Right ventricle myocardium superior (tissue), 1 donor: ENCODE results near the gene DAAM1. TPM values are rescaled to one million over a fixed set of nuclear protein-coding genes. Genes with fewer than 3 reads are reported as not detected.

Experiments
- ATAC-seq: fragments of 200-7000 bp; cut with Tn5 transposase; one replicate; pipeline ENCODE4 v1.9.1; 2020; ENCODE audit warnings: mild to moderate bottlenecking; ENCODE audit not compliant: poor library complexity
- DNase-seq: peaks from one replicate; pipeline ENCODE4 v3.0.0-alpha.2; 2020
- intact Hi-C: fragments of 100-400 bp; cut with DNase I; formaldehyde crosslinking; loops from one replicate; pipeline ENCODE4 v1.11.2; 2022
- total RNA-seq: library from RNA; stranded (reverse); fragmentation: NEBNext Ultra II Directional; extraction: Animal tissue kit (Norgen Biotek cat#: 25700); gene quantifications from one replicate; pipeline ENCODE4 v1.2.1, GENCODE V29; 2021
- donor health status: DM: no; HTN: yes; CAD: no; lungs with severe emphysema.

The DAAM1 gene
- total RNA-seq, 1 donor from 2014 or later: 104 TPM

GRCh38 chr14:59341858-59342477, 153.5 kb downstream of the DAAM1 start:
- ATAC-seq (no peak), DNase-seq (no peak)
- intact Hi-C loops: no loop called here

GRCh38 chr14:59342516-59343484, 154.3 kb downstream of the DAAM1 start:
- DNase-seq: peak; percentile 70

GRCh38 chr14:59343585-59343984, 155.1 kb downstream of the DAAM1 start:
- no peak for DNase-seq
- intact Hi-C loops: no loop called here
- peak; percentile 65 for ATAC-seq

More at GRCh38 chr14:59342516-59343484, 154.3 kb downstream of the DAAM1 start:
- intact Hi-C loops: no loop called here
- peak; percentile 86 for ATAC-seq

- intact Hi-C loops: no loop called here
- DNase-seq (no peak), ATAC-seq (no peak)
These were observed 155.5 kb downstream of the DAAM1 start for GRCh38 chr14:59344016-59344415.

DNA sequence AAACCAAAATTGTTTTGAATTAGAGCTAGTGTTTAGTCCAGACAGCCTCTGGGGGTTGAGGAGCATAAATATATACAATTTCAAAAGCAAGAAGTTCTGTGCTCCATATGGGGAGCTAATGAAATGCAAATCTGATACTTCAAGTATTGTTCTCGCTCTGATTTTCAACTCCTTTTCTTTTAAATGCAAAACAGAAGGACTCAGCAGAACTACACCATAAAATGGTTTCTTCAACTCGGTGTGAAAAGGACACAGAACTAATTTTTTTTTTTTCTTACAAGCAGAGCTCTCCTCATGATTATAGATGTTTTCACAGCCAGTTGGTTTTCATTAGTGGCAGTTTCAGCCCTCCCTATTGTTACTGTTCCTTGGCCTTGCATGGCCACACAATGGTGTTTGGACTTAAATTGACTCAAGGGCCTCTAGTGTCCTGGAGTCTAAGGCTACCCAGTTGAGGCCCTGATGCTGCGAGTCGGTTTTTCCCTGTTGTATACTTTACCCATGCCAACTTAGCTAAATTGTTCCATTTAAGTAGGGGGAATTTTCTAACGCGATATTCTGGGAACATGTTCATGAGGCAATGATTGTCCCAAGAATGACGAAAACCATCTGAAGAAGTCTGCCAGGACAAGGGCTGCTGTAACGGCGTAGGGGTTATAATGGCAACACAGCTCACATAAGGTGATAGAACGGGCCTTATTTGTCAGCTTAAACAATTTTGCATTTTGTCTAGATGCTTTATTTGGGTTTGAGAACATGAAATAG, 156.4 kb downstream of the DAAM1 start:
- no peak for DNase-seq
- ATAC-seq: no peak
- intact Hi-C loops: no loop called here

- intact Hi-C loops: no loop called here
- DNase-seq (no peak), ATAC-seq (no peak)
These were observed 157.9 kb downstream of the DAAM1 start for GRCh38 chr14:59346329-59346728.

DNA sequence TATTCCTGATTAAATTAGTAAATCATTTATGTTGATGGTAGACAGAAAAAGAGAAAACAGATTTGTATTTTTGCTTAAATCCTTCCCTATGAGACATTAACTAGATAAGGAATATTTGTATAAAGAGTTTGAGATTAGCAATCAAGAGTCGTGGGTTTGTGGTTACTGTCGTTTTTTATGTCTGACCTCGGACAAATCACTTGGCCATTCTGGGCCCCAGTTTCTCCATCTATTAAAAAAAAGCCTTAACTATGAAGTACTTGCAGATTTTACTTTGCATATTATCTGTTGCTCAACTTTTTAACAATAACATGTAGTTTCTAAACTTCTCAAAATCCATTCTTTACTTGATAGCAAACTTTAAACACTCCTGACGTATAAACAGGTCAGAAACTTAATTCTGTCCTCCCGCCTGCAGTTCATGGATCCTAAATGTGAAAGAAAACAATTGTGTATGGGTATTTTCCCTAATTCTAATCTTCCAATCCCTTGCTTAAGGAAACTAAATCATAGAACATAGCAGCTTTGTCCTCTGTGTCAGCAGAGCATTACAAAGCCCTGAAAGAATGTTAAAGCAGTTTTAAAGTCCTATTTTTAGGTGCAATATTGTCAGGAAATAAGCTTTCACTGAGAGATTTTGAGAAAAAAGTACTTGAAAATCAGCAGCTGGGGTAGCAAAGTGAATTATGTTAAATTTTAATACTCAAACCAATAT, 158.5 kb downstream of the DAAM1 start:
- DNase-seq (no peak), ATAC-seq (no peak)
- intact Hi-C loops: no loop called here

DNA sequence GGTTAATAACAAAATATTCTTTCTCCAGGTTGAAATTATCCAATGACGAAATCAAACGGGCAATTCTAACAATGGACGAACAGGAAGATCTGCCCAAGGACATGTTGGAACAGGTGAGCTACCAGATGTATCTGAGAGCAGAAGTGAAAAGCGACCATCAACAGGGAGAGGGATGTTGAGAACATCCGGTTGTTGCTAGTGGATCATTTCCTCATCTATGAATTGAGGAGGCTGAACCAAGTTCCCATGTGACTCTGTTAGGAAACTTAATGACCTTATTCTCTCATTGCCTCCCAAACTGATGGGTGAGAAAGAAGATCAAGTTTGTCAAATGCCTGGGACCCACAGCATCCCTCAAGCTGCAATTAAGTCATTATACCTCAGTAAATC, 159.0 kb downstream of the DAAM1 start:
- intact Hi-C loops: no loop called here
- ATAC-seq (no peak), DNase-seq (no peak)

DNA sequence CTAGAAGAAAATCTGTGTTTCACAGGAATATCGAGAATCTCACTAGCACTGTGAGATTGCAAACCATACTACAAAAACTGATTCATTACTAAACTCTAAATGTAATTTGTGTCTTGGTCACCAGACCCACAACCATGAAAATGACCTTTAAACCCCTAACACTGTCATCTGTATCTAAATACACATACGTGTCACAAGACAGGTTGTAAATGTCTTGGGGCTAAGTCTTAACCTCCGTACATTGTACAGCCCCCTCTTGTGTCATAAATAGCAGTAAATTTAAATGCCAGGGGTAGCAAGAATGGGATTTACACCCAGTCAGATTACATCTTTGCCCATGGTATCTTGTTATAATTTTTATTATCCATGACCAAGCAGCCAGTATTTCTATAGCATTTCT, 159.4 kb downstream of the DAAM1 start:
- intact Hi-C loops: no loop called here
- DNase-seq: no peak
- no peak for ATAC-seq

- no peak for DNase-seq
- intact Hi-C loops: no loop called here
- peak; percentile 20 for ATAC-seq
These were observed 160.8 kb downstream of the DAAM1 start for GRCh38 chr14:59349258-59349701.

- intact Hi-C loops: no loop called here
- no peak for DNase-seq
- no peak for ATAC-seq
These were observed 164.5 kb downstream of the DAAM1 start for GRCh38 chr14:59352961-59353360.

GRCh38 chr14:59354666-59355065, 166.2 kb downstream of the DAAM1 start:
- DNase-seq: no peak
- intact Hi-C loops: no loop called here
- ATAC-seq: no peak

- no peak for DNase-seq
- intact Hi-C loops: no loop called here
- ATAC-seq: no peak
These were observed 166.6 kb downstream of the DAAM1 start for GRCh38 chr14:59355091-59355490.

- ATAC-seq: no peak
- no peak for DNase-seq
- intact Hi-C loops: no loop called here
These were observed 167.8 kb downstream of the DAAM1 start for GRCh38 chr14:59356312-59356711.

DNA sequence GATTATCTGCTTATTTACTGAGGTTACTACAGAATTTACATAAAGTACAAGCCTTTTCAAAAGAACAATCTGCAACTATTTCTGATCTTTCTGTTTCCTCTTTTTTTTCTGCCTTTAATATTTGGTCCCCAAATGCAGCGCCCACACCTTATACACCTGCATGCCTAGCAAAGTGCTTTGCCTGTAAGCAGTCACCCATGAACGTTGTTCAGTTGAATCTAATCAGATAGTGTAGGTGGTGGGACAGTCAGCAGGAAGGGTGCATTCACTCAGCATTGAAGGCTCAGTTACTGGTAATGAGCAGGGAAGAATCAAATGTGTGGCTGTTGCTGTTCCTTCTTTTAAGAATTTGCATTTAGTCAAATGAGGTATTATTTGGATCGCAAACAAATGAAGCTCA, 168.3 kb downstream of the DAAM1 start:
- intact Hi-C loops: no loop called here
- DNase-seq: no peak
- ATAC-seq: no peak

DNA sequence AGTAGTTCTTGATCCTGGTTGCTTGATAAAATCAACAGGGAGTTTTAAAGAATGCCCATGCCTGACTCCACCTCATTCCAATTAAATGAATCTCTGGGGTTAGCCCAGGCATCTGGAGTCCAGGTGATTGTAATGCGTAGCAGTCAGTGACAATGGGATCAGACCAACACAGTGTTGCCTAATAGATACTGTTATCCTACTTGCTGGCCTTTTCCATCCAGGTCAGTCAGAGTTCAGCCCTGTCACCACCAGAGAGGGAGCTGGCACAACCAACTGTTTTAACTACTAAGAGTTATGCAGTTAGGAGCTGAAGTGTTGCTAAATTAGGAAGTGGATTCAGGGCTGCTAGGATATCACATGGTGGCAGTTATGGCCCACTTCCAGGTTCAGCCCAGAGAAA, 169.6 kb downstream of the DAAM1 start:
- ATAC-seq (peak; percentile 86), DNase-seq (peak; percentile 72)
- intact Hi-C loops: no loop called here

GRCh38 chr14:59358784-59359183, 170.3 kb downstream of the DAAM1 start:
- ATAC-seq: no peak
- no peak for DNase-seq
- intact Hi-C loops: no loop called here

DNA sequence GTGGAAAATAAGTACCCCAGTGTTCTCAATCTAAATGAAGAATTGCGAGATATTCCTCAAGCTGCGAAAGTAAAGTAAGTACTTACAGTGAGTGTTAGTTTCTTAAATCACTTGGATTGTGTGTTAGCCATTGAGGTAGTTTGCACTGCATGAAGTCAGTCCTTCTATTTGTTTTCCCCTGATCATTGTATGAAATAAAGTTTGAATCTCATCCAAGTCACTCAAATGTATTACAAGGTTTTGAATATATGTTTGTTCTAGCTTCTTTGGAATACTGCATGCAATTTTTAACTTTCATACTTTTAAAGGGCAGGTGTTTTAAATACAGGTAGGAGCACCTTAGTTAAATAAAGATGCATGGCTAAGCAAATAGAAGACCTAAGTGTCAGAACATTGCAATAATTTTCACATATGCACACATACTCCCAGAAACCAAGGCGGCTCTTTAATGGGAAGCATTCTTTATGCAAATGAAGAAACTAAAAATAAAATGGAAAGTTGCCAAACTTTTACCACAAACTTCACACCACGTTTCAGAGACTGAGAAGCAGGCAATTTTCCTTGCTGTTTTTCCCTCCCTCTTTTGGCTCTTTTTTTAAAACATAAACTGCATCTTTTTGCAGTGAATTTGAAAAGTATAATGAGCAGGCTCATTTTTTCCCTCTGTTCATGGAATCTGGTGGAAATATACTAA, 171.1 kb downstream of the DAAM1 start:
- ATAC-seq (peak; percentile 35), DNase-seq (no peak)
- intact Hi-C loops: no loop called here
